SK-MEL-5 (cell line): ENCODE measurements around the gene NCR3LG1. TPM values are rescaled to one million over a fixed set of nuclear protein-coding genes. Genes with fewer than 3 reads are reported as not detected.
A peak's percentile ranks its signal among the peaks of the same experiment; 100 is the strongest.

ENCODE experiments used
- DNase-seq: peaks from one replicate; pipeline ENCODE4 v3.0.0-alpha.2; 2016; ENCODE audit warnings: low read depth, low spot score
- in situ Hi-C: cut with HindIII; loops from 2 replicates; pipeline ENCODE4 v1.10.0; 2016; ENCODE audit warnings: low sequenced_read_pairs, high pct_unique_total_duplicates, low pct_unique_long_range_greater_than_20kb
- total RNA-seq: library from RNA; depleted of rRNA; stranded (reverse); fragments of >200 nt; shearing (Covaris generic); gene quantifications from 2 replicates; pipeline ENCODE4 v1.2.3, GENCODE V29; 2014

NCR3LG1 gene
- total RNA-seq, 1 experiment from 2014 or later: 6.6 TPM

DNA sequence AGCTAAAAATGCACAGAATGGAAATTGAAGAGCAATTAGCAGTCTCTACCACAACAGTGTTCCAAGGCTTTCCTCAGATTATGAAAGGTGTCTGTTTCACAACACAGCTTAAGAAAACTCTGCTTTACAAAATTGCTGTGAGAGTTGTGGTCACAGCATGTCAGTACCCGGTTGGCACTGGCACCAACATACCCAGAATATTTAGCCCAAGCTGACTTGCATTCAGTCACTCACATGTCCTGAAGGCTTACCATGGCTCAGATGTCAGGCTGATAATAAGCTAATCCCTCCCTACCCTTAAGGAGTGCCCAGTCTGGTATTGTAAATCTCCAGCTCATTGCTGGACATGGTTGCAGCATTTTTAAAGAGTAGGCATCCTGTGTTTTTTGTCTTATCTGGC lies 14.9 kb downstream of the NCR3LG1 start:
- no peak for DNase-seq
- in situ Hi-C loops: no loop called here

DNA sequence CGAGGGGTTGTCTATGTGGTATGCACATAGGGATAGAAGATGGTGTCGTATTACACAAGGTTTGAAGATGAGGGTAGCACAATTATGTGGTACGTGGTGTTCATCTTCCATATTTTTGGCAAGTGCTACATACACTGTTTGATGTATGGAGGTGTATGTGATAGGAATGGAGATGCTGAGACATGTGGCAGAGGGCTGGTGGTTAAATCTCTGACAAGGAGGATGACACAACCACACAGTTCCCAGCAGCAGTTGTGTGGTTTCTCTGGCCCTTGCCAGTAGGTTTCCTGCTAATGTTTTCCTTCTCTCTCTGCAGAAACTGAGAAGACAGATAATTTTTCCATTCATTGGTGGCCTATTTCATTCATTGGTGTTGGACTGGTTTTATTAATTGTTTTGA lies 17.0 kb downstream of the NCR3LG1 start:
- in situ Hi-C loops: no loop called here

GRCh38 chr11:17369094-17369493 lies 17.5 kb downstream of the NCR3LG1 start:
- DNase-seq: no peak
- in situ Hi-C loops: no loop called here

More for the DNA sequence above, 17.0 kb downstream of the NCR3LG1 start:
- no peak for DNase-seq

DNA sequence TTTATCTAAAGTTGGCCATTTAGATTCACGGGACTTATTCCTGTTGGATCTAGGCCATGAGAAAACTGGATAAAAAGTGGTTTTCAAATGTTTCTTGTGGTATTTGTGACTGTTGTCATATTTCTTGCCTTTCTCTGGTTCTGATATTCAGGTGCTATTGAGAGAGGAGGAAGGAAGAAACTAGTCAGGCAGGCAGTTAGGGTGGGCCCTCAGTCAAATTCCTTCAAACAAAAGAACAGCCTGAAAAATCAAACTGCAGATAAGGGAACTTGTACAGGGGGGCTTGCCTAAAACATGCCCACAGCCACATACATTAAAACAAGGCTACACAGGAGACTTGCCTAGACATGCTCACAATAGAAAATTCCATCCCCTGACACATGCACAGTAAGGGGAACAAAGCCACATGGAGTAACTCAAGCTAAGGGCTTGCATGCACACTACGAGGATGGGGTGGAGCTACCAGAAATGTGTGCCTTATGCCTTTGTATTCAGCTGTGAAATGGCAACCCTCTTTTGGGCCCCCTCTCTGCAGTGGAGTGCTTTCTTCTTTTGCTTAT lies 18.2 kb downstream of the NCR3LG1 start:
- DNase-seq: no peak
- in situ Hi-C loops: no loop called here

DNA sequence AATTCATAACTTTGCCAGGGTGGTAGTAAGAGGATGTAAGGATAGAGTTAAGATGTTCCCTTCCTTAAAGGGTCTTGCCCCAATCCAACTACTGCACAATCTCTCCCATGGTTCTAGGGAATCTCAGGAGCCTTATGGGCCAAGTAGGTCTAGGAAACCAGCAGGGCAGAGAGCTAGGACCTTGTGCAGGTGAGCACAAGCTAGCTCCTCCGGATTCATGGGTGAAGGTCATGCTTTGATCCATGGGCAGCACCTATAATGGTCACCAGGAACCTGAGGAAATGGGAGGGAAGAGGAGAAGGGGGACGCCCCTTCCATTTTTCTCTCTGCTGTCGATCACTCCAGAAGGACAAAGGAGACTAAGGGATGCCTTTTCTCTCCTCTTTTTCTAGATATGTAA lies 20.0 kb downstream of the NCR3LG1 start:
- in situ Hi-C loops: no loop called here
- DNase-seq: no peak

DNA sequence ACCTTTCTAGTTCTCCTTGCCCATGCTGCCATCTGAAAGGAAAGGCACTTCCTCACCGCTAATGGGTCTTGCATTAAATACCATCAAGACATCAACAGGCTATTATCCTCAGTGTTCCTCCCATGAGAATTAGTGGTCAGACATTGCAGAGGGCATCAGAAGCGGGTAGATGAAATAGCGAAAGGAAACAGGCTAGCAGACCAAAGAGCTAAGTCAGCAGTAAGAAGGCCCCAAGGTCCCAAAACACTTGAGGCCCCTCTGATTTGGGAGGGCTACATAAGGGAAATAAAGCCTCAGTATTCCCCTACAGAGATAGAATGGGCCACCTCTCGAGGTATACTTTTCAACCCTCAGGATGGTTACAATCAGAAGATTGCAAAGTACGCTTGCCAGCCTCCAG lies 23.9 kb downstream of the NCR3LG1 start:
- in situ Hi-C loops: no loop called here
- no peak for DNase-seq

DNA sequence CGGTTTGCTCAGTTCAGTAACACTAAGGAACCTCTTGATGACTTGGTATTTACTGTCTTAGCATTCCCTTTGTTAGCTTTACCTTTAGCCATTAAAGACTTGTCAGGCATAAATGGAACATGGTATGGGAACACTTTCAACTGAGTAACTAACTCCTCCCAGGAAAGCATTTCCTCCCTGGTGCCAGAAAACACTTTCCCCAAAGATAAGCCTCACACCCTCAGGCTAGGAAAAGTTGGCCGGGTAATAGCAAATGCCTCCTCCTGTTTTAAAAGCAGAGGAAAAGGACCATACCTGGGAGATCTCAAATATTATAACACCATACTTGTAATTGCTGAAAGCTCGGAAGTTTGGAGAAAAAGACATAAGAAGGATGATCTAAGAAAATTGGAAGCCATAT lies 24.9 kb downstream of the NCR3LG1 start:
- no peak for DNase-seq
- in situ Hi-C loops: no loop called here

DNA sequence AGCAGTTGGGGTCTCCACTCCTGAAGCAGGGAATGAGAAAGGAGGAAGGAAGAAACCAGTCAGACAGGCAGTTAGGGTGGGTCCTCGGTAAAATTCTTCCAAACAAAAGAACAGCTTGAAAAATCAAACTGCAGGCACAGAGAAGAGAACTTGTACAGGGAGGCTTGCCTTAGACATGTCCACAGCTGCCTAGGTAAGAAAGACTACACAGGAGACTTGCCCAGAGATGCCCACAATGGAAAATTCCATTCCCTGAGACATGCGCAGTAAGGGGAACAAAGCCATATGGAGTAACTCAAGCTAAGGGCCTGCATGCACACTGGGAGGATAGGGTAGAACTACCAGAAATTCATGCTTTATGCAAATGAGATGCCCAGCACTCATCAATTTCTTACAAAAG lies 27.1 kb downstream of the NCR3LG1 start:
- no peak for DNase-seq
- in situ Hi-C loops: no loop called here

DNA sequence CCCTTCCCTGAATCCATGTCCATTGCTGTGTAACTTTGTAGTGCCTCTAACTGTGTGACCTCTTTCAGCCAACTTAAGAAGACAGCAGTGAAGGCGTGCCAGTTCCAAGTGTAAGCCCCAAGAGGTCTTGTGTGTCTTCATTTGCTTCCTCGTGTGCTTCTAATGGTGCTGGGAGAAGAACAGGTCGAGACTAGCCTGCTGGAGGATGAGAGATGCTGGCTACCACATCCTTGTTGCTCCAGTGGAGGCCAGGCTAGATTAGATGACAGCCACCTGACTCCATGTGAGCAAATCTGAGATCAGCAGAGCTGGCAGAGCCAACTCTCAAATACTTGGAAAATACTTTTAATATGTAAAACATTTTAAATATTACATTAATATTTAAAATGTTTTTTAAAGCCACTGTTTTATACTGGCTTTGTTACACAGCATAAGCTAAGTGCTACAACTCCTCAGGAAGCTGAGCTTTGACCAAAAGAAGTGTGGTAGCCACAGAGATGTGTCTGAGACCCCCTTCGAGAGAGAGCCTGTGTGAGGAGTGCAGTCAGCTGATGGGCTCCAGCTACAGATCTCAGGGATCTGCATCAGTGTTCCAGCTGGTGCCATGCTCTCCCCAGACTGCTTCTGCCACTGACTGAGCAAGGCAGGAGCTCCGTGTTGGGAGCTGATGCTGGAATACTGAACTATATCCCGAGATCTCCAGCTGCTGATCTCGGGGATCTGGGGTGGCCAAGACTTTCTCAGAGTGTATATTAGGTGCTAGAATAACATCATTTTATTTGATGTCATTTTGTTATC lies 28.0 kb downstream of the NCR3LG1 start:
- in situ Hi-C loops: no loop called here
- no peak for DNase-seq

DNA sequence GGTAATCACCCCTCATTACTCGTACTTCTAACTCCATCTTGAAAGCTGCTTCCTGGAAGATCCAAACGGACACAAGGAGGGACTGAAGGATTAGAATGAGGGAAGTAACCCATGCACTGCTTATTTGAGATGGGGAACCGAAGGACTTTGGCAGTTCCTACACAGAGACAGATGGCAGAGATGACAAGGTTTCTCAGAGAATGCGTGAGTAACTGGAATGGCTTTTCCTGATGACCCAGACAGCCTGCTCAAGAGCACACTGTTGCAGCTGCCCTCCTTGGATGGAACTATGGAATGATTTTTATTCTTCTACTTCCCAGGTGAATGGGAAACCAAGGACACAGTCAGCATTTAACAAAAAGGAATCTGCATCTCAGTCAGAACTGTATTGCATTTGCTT lies 29.6 kb downstream of the NCR3LG1 start:
- in situ Hi-C loops: no loop called here
- no peak for DNase-seq

- in situ Hi-C loops: no loop called here
- no peak for DNase-seq
Observed at GRCh38 chr11:17382046-17382728, 30.6 kb downstream of the NCR3LG1 start.

DNA sequence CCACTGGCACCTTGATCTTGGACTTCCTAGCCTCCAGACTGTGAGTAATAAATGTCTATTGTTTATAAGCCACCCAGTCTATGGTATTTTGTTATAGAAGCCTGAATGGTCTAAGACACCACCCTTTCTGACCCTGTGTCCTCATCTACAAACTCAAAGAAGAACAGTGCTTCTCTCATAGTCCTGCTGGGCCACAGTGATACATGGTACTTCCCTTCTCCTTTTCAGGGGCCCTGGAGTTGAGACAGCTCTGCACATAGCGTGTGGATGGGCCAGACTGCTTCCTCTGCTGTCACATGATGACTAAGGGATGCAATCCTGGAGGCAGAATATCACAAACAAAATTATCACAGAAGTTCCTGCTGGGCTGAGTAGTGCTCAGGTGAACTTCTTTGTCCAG lies 31.9 kb downstream of the NCR3LG1 start:
- no peak for DNase-seq
- in situ Hi-C loops: no loop called here

- DNase-seq: peak; percentile 87
- in situ Hi-C loops: no loop called here
Observed at GRCh38 chr11:17384002-17384511, 32.5 kb downstream of the NCR3LG1 start.

- DNase-seq: no peak
- in situ Hi-C loops: no loop called here
Observed at GRCh38 chr11:17385492-17385891, 33.9 kb downstream of the NCR3LG1 start.

- in situ Hi-C loops: no loop called here
Observed at GRCh38 chr11:17385926-17386325, 34.3 kb downstream of the NCR3LG1 start.

GRCh38 chr11:17386331-17387084 lies 34.9 kb downstream of the NCR3LG1 start:
- DNase-seq: peak; percentile 61
- in situ Hi-C loops: no loop called here

More at GRCh38 chr11:17385926-17386325, 34.3 kb downstream of the NCR3LG1 start:
- DNase-seq: no peak

DNA sequence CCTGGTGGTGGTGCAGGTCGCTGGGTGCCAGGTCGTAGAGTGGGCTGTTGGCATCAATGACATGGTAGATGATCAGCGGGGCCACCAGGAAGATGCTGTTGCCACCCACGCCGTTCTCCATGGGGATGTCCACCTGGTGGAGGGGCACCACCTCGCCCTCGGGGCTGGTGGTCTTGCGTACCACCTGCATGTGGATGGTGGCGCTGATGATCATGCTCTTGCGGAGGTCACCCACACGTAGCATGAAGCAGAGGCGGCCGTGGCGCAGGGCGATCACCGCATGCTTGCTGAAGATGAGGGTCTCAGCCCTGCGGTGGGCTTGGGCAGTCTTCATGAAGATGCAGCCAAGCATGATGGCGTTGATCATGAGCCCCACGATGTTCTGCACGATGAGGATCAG lies 35.7 kb downstream of the NCR3LG1 start:
- in situ Hi-C loops: no loop called here
- no peak for DNase-seq

DNA sequence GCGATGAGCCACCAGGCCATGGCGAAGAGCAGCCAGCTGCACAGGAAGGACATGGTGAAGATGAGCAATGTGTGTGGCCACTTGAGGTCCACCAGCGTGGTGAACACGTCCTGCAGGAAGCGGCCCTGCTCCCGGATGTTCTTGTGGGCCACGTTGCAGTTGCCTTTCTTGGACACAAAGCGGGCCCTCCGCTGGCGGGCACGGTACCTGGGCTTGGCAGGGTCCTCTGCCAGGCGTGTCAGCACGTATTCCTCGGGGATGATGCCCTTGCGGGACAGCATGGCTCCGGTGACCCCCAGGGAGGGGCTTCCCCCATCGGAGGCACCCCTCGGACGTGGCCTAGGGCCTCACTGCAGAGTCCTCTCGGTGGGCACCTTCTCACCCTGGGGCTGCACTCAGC lies 36.2 kb downstream of the NCR3LG1 start:
- no peak for DNase-seq
- in situ Hi-C loops: no loop called here
